HG03521 (cell line): ENCODE results near the gene CCNE1.
A peak's percentile ranks its signal among the peaks of the same experiment; 100 is the strongest.

Experiments
- ATAC-seq: cut with Tn5 transposase; IDR thresholded peaks from one replicate; pipeline ENCODE4 v1.9.1; 2021; ENCODE audit warnings: mild to moderate bottlenecking, moderate library complexity; ENCODE audit not compliant: unreplicated experiment

CCNE1 gene

DNA sequence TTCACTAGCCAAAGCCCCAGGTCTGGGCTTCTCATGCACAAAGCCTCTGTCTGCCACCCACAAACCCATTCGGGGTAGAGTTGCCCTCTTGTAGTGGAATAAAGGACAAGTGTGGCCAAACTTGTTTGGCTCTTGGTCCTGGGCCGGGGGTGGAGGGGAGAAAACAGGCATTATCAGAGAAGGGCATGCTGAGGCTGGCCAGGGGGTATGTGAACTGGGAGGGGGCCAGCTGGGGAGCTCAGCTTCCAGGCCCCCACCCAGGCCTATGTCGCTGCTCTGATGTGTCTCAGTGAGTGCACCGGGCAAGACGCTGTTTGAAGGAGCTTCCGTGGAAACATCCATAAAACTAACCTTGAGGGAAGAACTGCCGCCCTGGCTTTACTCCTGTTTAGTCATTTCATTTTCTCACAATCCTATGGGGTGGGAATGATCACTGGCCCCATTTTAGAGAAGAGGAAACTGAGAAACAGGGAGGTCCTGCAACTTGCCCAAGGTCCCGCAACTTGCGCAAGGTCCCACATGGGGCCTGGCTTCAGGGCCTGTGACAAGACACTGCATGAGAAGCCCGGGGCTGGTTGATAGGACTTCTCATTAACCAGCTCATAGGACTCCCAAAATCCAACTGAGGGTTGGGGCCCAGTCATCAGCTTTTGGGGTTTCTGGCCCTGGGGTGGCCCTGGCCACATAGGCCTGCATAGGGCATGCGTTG, 30.8 kb downstream of the CCNE1 start:
- no peak for ATAC-seq

DNA sequence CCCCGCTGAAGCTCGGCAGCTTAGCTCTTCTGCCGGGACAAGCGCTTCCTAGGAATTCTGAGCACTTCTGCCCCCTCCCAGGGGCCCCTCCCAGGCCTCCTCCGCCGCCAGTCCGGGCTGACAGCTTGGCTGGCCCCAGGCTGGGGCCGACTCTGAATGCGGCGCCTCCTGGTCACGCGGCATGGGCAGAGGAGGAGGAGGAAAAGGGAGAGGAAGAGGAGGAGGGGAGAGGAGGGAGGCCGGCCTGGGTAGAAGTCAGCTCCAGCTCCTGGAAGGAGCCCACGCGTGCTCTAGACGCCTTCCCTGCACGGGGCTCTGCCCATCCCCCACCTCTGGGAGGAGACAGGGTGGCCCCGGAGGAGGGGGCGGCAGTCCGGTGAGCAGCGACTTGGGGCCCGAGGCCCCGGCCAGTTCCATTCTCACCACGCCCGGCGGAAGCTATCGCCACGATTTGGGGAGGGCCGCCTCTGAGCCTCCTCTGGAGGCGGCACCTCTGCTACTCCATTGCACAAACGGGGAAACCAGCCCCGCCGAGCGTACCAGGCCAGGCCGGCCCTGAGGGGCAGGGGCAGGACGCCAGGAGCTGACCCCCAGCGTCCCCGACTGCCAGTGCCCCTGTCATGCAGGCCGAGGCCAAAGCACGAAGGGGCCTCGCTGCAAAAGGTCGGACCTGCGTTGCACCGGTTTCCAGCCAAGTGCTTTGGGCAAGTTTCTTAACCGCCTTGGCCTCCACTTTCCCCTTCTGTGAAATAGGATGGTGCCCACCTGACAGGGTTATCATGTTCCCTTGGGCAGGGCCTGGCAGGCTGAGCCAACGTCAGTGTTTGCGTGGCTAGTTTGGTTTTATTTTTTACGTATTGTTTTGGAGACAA, 31.6 kb downstream of the CCNE1 start:
- ATAC-seq = no peak

DNA sequence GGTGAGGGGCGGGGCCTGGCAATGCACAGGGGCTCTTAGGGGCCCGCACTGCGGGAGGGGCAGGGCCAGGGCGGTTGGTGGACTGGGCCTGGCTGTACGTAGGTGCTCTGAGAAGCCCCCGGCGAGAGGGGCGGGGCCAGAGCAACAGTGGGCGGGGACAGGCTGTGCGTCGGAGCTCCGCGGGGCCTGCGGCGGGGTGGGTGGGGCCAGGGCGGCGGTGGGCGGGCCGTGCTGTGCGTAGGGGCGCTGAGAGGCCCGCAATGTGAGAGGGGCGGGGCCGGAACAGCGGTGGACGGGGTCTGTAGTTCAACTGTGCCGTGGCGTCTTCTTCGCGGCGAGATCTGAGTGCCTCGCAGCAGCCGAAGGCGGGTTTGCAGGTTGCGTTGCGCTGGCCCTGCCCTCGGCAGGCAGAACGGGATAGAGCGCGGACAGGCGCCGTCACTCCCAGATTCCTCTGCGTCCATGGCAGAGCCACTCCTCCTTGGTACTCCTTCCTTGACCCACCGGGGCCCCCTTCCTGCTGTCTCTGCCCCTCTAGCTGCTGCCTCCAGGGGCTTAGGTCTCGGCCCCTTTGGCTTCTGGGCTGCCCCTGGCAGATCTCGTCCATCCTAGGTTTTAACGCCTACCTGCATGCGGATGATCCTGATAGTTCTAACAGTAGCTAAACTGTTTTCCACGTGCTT, 33.2 kb downstream of the CCNE1 start:
- peak; percentile 68 for ATAC-seq

DNA sequence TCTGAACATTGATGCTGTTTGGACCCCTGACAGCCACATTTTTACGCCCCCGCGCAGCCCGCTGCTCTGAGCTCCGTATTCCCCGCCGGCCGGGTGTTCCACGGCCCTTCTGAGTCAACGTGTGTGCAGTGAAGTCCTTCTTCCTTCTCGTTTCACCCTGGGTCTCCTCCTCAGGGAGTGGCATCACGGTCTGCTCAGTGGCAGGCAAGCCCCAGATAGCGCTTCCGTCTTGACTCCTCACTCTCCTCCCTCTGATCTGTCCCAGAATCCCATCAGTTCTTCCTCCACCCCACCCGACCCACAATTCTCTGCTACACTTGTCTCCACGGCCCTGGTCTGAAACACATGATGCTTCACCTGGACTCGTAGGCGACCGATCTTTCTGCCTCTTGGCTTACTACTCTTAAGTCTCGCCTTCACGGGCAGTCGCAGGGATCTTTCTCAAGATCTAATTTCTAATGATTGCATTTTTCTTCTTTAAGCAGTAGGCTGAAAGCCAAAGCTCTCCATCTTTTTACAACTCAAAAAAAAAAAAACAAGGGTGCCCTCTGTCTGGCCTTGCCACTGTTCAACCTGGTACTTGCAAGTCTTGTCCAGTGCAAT, 33.9 kb downstream of the CCNE1 start:
- ATAC-seq = no peak

DNA sequence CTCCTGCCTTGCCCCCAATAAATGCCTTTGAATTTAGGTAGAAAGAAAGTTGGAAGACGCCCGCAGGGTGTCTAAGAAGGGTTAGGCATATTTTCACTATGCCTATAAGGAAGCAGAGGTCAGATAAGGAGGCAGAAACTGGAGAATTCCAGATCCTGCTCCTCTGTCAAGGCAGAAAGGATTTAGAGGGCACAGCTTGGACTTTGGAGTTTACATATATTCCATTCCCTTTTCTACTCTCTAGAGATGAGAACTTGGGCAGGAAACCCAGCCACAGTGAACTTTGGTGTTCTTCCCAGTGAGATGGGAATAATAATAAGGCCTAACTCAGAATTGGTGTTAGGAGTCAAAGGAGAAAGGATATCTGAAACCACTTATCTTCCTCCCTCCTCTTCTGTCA, 37.4 kb downstream of the CCNE1 start:
- no peak for ATAC-seq

DNA sequence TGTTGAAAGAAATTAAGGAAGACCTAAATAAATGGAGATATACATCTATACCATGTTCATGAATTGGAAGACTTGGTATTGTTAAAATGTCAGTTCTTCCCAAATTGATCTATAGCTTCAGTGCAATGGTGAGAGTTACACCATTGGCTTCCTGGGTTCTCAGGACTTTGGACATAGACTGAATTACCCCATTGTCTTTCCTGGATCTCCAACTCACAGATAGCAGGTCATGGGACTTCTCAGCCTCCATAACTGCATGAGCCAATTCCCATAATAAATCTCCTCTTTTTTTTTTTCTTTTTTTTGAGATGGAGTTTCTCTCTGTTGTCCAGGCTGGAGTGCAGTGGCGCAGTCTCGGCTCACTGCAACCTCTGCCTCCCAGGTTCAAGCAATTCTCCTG, 38.7 kb downstream of the CCNE1 start:
- no peak for ATAC-seq

DNA sequence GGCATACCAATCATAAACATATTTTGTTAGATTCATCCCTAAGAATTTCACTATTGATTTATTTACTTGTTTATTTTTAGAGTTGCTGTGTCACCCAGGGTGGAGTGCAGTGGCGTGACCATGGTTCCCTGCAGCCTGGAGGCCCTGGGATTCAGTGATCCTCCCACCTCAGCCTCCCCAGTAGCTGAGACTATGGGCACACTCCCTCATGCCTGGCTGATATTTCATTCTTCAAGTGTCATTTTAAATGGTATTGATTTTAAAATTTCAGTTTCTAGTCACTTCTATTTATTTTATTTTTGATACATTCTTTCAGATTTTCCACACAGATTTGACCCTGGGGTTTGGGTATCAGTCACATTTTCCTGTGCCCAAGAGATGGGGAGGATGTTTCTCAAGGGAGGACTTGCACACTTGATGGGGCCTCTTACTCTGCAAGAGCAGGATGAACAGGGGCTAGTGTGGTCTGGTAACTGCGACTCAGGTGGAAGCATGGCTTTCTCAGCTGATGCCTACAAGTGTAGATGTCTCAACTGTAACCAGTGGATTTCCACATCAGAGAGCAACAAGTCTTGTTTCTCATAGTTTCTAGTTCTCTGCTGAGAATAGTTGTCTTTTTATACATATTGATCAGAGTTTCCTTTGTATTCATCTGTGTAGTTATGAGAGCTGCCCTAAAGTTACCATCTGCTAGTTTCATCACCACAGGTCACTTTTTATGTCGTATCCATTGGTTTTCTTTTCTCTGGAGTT, 40.2 kb downstream of the CCNE1 start:
- no peak for ATAC-seq

DNA sequence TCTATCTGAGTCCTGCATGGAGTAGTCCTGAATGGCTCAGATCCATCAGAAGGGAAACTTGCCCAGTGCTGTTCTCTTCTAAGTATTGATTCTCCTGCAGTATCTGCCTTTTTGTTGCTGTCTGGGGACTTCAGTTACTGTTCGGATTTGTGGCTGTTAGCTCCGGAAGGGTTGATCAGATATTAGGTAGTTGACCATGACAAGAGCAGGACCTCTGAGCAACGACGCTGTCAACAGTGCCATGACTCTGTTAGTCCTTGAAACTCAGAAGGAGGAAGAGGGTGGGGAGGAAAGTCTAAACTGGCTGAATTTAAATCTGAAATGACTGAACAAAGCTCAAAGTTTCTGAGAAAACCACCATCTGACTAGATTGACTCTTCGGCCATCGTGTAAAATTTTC, 42.2 kb downstream of the CCNE1 start:
- ATAC-seq = no peak

DNA sequence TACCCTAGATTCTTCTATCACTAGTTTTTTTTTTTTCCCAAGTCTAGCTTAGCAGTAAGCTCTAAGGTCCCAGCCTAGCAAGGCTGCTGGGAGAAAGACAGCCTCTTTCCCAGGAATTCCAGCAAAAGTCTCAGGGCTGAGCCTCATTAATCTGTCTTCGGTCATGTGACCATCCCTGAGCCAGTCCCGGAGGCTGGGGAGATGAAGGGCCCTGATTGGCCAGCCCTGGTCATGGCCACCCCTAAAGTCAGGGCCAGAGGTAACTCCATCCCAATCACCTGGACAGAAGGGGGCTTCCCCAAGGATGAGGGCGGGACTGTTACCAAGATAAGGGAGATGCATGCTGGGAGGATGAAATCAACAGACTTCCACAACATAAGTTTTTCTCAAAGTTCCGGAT, 43.3 kb downstream of the CCNE1 start:
- ATAC-seq = no peak

DNA sequence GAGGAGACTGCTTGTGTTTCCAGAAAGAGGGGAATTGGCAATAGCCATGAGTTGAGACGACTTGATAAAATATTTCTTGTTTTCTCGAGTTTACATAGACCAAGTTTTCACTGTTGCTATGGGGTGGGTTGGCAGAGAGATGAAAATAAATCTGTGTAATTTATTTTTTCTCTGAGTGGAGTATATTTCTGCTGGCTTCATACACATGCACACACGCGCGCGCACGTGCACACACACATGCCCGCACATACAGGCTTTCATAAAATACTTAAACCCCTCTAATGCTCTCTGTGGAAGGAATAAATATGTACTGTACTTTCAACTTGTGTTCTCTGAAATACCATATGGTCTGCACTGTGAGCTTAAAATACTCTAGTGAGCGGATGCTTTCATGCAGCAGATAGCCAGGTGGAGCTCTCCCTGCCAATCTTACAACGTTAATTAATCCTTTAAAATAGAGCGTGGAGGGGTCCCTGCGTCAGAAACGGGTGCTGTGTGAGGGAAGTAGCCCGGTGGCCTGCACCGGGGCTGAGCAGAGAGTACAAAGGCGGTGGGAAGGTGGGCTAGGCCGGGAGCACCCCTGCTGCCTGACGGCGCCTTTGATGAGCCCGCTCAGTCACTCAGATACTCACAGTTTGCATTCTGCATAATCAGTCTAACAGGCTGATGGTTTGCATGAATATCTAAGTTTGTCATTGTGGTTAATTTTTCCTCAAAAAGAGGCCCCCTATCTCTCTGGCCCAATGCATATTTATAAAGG, 44.1 kb downstream of the CCNE1 start:
- no peak for ATAC-seq

DNA sequence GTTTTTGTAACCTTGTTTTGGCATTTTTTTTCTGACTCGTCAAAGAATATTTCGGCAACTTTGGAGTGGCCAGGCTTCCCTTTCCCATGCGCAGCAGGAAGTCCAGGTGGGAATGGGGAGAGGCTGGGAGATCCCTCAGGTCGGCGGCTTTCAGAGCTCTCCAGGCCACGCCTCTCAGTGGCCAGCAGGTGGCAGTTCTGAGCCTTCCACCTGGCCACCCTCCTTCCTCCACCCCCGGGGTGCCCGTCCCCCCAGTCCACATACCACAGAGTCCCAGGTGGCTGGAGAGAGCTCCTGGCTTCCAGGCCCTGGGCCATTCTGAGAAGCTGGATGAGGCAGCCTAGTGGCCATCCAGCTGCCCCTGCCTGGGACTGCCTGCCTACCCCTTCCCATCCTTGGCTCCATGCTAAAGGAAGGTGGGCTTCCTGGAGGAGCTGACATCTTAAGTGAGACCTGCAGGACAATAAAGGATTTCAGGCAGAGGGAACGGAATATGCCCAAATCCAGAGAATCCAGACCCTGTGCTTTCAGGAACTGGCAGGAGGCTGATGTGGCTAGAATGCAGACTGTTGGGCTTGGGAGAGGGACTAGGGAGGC, 46.3 kb downstream of the CCNE1 start:
- peak; percentile 56 for ATAC-seq

DNA sequence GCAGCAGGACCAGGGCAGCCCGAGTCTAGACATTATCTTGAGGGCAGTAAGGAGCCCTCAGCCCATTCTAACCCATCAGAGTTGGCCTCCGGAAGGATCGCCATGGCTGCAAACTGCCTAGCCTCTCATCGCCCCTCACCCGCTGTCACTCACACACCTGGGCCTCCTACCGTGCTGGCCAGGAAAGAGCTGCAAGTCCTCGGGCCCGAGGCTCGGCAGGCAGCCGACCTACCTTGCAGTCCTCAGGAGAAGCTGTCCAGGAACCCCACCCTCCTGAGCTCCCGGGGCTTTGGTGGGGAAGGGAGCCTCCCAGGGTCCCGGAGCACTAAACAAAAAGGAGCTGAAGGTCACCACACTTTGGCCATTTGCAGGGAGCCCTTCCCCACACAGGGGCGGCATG, 46.8 kb downstream of the CCNE1 start:
- no peak for ATAC-seq

DNA sequence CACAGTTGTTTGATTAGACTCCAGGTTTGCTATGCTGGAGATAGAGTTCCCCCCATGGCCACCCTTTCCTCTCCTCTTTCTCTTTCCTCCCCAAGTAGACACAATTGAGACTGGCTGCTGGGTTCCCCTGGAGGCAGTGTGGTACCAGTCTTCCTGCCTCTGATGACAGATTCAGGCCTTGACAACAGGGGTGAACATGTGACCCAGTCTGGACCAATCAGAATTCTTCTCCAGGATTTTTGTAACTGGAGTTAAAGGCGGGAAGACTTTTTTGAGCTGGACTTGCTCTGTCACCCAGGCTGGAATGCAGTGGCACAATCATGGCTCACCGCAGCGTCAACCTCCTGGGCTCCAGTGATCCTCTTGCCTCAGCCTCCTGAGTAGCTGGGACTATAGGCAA, 48.7 kb downstream of the CCNE1 start:
- no peak for ATAC-seq

DNA sequence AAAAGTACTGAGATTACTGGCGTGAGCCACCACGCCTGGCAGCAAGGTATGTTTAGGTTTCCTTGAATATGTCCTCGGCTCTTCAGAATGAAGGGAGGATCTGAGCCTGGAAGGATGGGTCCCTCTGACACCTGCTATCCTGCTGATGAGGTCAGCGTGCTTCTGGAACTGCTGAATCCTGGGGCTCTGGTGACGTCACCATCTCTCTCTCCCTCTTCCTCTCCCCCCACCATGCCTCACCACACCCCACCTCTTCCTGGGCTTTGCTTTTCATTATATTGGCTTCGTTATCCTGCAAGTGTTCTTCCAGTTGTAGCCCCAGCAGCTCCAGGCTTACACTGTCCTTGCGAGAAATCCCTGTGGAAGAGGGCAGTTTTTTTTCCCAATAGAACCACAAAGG, 49.8 kb downstream of the CCNE1 start:
- no peak for ATAC-seq

DNA sequence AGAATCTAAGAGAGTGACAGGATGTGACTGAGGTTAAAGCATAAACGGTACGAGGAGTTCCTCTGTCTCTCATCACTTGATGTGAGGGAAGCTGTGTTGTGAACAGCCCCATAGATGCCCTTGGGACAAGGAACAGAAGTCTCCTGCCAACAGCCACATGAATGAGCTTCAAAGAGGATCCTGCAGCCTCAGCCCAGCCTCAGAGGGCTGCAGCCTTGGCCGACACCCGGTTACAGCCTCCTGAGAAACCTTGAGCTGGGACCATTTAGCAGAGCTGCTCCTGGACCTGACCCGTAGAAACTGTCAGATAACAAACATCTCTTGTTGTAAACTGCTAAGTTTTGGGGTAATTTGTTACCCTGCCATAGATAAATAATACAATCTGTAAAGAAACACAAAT, 54.2 kb downstream of the CCNE1 start:
- no peak for ATAC-seq

DNA sequence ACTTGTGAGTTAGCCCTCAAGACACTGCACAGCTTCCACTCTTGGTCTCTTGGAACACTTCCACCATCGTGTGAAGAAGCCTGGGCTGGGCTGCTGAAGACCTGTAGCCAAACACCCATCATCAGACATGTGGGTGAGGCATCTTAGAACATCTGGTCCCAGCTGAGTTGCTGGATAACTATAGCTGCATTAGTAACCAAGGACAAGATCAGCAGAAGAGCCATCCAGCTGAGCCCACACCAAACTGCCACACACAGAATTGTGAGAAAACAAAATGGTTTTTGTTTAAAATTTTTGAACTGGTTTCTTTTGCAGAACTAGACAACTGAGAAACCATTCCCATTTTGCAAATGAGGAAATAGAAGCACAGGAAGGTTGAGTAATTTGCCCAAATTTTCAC, 56.2 kb downstream of the CCNE1 start:
- no peak for ATAC-seq

DNA sequence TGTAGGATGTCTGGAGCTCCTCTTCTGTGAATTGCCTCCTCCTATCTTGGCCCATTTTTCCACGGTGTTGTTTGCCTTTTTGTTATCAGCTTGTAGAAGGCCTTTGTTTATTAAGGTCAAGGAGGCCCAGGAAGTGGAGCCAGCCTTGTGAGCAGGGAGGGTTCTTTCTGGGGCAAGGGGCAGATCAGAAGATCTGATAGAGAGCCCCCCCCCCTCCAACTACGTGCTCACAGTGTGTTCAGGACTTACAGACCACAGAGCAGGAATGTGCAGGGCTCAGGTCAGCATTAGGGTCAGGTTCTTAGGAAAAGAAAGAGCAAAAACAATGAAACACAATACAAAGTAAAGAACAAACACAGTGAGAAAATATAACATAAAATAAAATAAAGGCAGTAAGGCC, 59.4 kb downstream of the CCNE1 start:
- no peak for ATAC-seq

DNA sequence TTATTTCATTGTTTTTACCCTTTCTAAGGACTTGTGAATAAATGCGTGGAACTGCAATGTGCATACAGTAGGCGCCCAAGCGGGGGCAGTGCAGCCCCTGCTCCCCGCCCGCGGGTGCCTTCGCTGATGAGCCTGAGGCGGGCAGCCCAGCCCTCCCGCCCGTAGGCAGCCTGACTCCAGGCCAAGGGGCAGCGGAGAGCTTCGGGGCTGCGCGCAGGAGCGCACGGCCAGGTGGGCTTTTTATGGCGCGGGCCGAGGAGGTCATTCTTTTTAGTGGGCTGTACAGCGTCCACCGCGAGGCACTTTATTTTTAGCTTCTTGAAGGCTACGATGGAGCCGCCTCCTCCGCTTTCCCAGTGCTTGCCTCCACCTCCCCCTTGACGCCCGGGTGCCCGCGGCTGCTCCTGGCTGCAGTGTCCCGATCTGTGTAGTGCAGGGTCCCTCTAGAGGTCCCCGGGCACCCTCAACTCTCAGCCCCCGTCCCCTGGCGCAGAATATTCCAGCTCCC, 60.5 kb downstream of the CCNE1 start:
- no peak for ATAC-seq

DNA sequence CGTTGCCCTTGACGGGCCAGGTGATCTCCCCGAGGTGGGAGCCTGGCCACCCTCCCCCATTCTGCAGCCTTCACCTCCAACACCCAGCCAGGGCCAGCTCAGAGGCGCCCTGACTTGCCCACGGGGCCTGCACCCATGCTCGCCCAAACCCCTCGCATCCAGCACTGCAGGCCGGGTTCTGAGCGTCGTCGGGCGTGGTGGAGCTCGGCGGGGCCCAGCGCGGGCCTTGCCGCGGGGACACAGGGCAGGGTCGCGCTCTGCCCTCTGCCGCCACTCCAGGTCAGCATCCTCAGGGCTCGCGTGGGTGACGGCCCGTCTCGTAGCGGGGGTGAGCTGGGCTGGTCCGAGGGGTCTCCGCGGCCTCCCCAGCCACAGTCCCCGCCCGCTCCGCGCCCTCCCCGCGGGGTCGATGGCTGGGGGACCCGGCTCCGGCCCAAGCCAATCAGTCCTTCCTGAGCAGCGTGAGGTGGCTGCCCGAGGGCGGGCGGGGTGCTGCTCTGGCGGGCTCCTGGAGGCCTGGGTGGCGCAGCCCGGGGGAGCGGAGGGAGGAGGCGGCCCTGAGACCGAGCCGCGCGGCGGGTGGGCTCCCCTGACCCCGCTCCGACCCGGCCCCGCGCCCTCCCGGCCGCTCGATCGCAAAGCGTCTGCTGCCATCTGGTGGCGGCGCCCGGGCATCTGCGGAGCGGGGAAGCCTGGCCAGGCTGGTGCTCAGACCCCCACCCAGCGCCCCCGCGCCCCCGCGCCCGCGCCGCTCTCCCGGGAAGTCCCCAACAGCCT, 61.4 kb downstream of the CCNE1 start:
- no peak for ATAC-seq
